Fibroblast of pulmonary artery (primary cell): ENCODE results near the gene WDFY4.

Experiments
- DNase-seq: peaks from one replicate; pipeline ENCODE4 v3.0.0-alpha.2; 2010; ENCODE audit warnings: low read depth
- H3K4me3 ChIP-seq: replicated peaks from 2 replicates; pipeline ENCODE4 v1.5.1; 2011; ENCODE audit warnings: low read depth, mild to moderate bottlenecking, control low read depth, low read length, moderate library complexity
- TF ChIP-seq, protein P1 (sequence below): IDR thresholded peaks from 2 replicates; pipeline ENCODE4 v1.5.1; 2011; ENCODE audit warnings: mild to moderate bottlenecking, control low read depth, low read length, inconsistent platforms; ENCODE audit errors: missing control alignments

Gene WDFY4

DNA sequence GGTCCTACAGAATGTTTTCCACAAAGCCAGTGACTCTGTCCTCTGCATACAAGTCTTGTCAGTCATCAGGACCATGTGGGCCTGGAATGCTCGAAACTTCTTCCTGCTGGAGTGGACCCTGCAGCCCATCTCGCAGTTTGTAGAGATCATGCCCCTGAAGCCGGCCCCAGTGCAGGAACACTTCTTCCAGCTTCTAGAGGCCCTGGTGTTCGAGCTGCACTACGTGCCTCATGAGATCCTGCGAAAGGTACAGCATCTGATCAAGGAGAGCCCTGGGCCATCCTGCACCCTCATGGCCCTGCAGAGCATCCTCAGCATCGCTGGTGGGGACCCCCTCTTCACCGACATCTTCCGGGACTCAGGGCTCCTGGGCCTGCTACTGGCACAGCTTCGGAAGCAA is 46.5 kb downstream of the WDFY4 start:
- DNase-seq, result no peak
- TF ChIP-seq, protein P1, sequence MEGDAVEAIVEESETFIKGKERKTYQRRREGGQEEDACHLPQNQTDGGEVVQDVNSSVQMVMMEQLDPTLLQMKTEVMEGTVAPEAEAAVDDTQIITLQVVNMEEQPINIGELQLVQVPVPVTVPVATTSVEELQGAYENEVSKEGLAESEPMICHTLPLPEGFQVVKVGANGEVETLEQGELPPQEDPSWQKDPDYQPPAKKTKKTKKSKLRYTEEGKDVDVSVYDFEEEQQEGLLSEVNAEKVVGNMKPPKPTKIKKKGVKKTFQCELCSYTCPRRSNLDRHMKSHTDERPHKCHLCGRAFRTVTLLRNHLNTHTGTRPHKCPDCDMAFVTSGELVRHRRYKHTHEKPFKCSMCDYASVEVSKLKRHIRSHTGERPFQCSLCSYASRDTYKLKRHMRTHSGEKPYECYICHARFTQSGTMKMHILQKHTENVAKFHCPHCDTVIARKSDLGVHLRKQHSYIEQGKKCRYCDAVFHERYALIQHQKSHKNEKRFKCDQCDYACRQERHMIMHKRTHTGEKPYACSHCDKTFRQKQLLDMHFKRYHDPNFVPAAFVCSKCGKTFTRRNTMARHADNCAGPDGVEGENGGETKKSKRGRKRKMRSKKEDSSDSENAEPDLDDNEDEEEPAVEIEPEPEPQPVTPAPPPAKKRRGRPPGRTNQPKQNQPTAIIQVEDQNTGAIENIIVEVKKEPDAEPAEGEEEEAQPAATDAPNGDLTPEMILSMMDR, result no peak
- no peak overlapping the region for H3K4me3 ChIP-seq

DNA sequence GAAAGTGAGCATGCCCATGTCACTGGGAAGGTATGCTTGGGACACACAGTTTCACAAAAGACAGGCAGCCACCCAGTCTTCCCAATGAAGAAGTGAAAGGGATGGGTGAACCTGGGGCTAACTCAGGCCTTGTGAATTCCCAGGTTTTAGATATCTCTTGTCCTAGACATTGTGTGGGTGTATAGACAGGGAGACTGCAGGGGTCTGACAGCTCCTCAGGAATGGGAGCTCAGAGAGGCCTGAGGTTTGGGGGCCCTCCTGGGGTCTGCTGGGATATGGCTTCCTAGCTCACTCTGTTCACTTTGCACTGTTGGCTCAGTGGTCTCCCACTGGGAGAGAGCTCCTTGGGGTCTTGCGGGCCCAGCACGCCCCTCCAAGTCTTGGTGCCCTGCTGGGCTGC is 47.0 kb downstream of the WDFY4 start:
- no peak overlapping the region for H3K4me3 ChIP-seq
- TF ChIP-seq, protein P1, result no peak
- no peak for DNase-seq

DNA sequence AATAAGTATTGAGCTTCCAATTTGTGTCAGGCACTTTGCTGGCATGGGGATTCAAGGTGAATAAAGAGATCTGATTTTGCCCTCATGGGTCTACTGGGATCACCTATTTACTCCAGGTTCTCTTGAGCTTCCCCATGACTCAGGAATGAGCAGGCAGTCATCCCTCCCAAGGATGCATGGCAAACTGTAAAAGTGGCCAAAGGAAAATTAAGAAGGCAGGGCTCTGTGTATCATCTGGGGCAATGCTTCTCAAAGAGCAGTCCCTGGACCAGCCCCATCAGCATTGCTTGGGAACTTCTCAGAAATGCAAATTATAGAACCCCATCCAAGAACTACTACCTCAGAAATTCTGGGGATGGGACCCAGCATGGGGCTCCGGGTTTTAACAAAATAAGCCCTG is 48.7 kb downstream of the WDFY4 start:
- TF ChIP-seq, protein P1, result no peak
- DNase-seq, result no peak
- H3K4me3 ChIP-seq, result no peak overlapping the region

DNA sequence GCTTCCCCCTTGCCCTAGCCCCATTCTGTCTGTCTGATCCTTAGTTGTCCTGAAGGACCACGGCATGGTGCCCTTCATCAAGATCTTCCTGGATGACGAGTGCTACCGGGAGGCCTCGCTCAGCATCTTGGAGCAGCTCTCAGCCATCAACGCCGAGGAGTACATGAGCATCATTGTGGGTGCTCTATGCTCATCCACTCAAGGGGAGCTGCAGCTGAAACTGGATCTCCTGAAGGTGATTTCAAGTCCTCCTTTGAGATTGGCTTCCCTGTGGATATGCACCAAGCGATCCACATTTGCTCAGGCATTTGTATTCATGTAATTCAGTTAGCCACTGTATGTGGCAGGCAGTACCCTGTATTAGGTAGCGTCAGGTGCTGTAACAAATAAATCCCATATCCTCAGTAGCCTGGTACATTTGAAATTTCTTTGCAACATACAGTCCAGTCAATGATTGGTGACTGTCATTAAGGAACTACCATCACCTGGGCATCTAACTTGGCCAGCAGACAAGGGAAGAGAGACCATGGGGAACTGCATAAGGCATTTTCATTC is 51.2 kb downstream of the WDFY4 start:
- DNase-seq, result no peak
- H3K4me3 ChIP-seq, result no peak overlapping the region
- TF ChIP-seq, protein P1, result no peak

DNA sequence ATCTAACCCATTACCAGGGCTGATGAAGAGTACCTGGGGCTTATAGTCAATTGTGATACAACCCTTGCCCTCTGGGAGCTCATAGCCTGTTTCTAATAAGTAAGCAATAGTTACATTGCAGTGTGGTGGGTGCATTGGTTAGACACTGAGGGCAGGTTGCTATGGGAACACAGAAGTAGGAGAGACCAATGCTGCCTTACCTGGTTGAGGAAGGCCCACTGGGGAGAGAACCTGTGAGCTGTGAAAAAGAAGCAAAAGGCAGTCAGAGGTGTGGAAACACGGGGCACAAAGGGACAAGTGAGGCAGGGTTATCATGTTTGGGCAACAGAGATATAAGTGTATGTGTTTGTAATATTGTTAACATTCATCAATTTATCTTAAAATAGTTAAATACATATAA is 51.9 kb downstream of the WDFY4 start:
- TF ChIP-seq, protein P1, result no peak
- H3K4me3 ChIP-seq, result no peak overlapping the region
- DNase-seq, result no peak

DNA sequence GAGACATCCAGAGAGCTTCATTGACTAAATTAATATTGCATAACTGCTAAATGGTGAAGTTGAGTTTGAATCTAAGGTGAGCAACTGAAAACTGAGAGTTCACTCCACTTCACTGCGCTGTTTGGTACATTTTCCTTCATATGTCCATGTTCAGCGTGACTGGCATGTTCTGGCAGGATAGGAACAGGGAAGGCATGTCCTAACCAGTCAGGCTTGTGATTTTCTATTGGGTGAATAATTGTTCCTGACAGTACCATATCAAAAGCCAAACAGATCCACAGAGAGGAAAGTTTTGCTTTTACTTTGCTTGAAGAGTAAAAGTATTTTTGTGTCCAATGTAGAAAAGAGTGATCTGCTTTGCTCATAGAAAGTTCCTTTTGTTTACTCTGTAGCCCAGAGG is 53.2 kb downstream of the WDFY4 start:
- H3K4me3 ChIP-seq, result no peak overlapping the region
- TF ChIP-seq, protein P1, result no peak
- no peak for DNase-seq

DNA sequence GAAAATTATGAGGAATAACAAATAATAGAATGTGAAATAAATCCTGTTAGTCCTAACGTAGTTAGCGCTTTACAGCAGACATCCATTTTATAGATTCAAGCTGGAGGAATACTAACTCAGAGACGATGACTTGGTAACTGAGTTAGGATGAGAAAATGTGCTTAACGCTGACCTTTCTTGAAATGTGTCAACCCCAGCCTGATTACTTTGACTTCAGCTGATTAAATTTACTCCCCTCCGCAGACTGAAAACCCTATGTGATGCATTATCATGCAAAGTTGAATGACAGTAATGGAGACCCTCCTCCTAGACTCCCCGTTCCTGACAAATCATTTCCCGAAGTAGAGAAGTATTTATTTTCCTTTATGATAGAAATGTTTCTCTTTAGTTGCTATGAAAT is 54.5 kb downstream of the WDFY4 start:
- TF ChIP-seq, protein P1, result no peak
- DNase-seq, result no peak
- no peak overlapping the region for H3K4me3 ChIP-seq
